ENCODE results near the gene ZNF865. TPM values are rescaled to one million over a fixed set of nuclear protein-coding genes. Genes with fewer than 3 reads are reported as not detected.
A peak's percentile ranks its signal among the peaks of the same experiment; 100 is the strongest.

ZNF865 gene
- total RNA-seq, 3 donors from 2014 or later (not counting 1 experiment from before 2014, with no cell fraction given), result 18.5 to 22.1 (median 20.9) TPM

- Mint-ChIP-seq H3K27me3 (ENCODE audit: low read depth in 2 of 2) (peaks cover 4 to 8% of the 10 kb centered on the region in 2 donors), H3K27ac (peak overlapping the region; percentile 43 to 82), H3K36me3 (no peaks in the 10 kb centered on the region), H3K4me1 (peaks cover 19 to 21% of the 10 kb centered on the region in 2 donors), H3K4me3 (peak overlapping the region; percentile 83), H3K9me3 (no peaks in the 10 kb centered on the region)
- Histone ChIP-seq H3K36me3 (ENCODE audit: control insufficient read depth, insufficient read depth, low read length) (no peaks in the 10 kb centered on the region), H3K4me1 (ENCODE audit: control insufficient read depth, insufficient read depth, low read length) (peaks cover 20% of the 10 kb centered on the region), H3K27me3 (ENCODE audit: control insufficient read depth, insufficient read depth, low read length) (no peaks in the 10 kb centered on the region), H3K27ac (ENCODE audit: low read length) (peak overlapping the region; percentile 78), H3K4me3 (ENCODE audit: low read length) (peak overlapping the region; percentile 68), H3K9me3 (ENCODE audit: control insufficient read depth, insufficient read depth, low read length) (no peaks in the 10 kb centered on the region)
- intact Hi-C loops (cut with micrococcal nuclease), result loop anchor here (2.0 kb wide), 1 partner anchor 63 kb away; the partner anchor contains the start of gene ZNF581
- no peak for TF ChIP-seq CTCF (IDR thresholded peaks at IDR 0.05)
- 19% methylated on average over 20 of the region's 20 CpGs for WGBS (ENCODE audit: insufficient coverage)
- ATAC-seq, result peak in 2 of 3 donors; percentile 45 to 54
- peak in 1 of 2 donors; percentile 43 for DNase-seq
Observed at GRCh38 chr19:55579766-55580621, 25.5 kb upstream of the ZNF865 start.

- H3K36me3 Mint-ChIP-seq, result no peaks in the 10 kb centered on the region
- H3K9me3 ChIP-seq (ENCODE audit: control insufficient read depth, insufficient read depth, low read length), result no peaks in the 10 kb centered on the region
- peak within 1 kb of the TSS; percentile 83 for H3K4me3 Mint-ChIP-seq
- intact Hi-C loops (cut with micrococcal nuclease), result loop anchor here (2.0 kb wide), 1 partner anchor 62 kb away; the partner anchor contains the start of gene ZNF581
- peaks cover 20% of the 10 kb centered on the region for H3K4me1 ChIP-seq (ENCODE audit: control insufficient read depth, insufficient read depth, low read length)
- peaks cover 25 to 27% of the 10 kb centered on the region in 2 donors for H3K4me1 Mint-ChIP-seq
- peak within 1 kb of the TSS; percentile 43 to 82 for H3K27ac Mint-ChIP-seq
- peak within 1 kb of the TSS; percentile 78 for H3K27ac ChIP-seq (ENCODE audit: low read length)
- peak within 1 kb of the TSS; percentile 68 for H3K4me3 ChIP-seq (ENCODE audit: low read length)
- under 1% methylated on average over 16 of the region's 24 CpGs for WGBS (ENCODE audit: insufficient coverage)
- DNase-seq (peak; percentile 71 to 85), ATAC-seq (peak; percentile 78 to 84 (median 79))
- no peaks in the 10 kb centered on the region for H3K27me3 ChIP-seq (ENCODE audit: control insufficient read depth, insufficient read depth, low read length)
- no peak for TF ChIP-seq CTCF (IDR thresholded peaks at IDR 0.05)
- no peaks in the 10 kb centered on the region for H3K9me3 Mint-ChIP-seq
- no peaks in the 10 kb centered on the region for H3K36me3 ChIP-seq (ENCODE audit: control insufficient read depth, insufficient read depth, low read length)
- H3K27me3 Mint-ChIP-seq (ENCODE audit: low read depth in 2 of 2), result peaks cover 9 to 15% of the 10 kb centered on the region in 2 donors
Observed at GRCh38 chr19:55580628-55581144, 24.8 kb upstream of the ZNF865 start, which contains the start of gene ZNF579. Gene ZNF579 (minus strand): TSS chr19:55580848. CDS start chr19:55579639, 1,209 bp downstream.

- ATAC-seq, result no peak
- TF ChIP-seq CTCF (IDR thresholded peaks at IDR 0.05), result no peak
- DNase-seq, result peak in 1 of 2 donors; percentile 49
- Mint-ChIP-seq H3K27me3 (ENCODE audit: low read depth in 2 of 2) (peaks cover 14 to 15% of the 10 kb centered on the region in 2 donors), H3K9me3 (no peaks in the 10 kb centered on the region), H3K36me3 (no peaks in the 10 kb centered on the region), H3K4me3 (peak overlapping the region; percentile 83), H3K27ac (peak overlapping the region; percentile 36 to 82), H3K4me1 (peaks cover 25 to 33% of the 10 kb centered on the region in 2 donors)
- intact Hi-C loops (cut with micrococcal nuclease), result loop anchor here (2.0 kb wide), 1 partner anchor 62 kb away; the partner anchor contains the start of gene ZNF581
- H3K4me1 ChIP-seq (ENCODE audit: control insufficient read depth, insufficient read depth, low read length), result peaks cover 25% of the 10 kb centered on the region
- H3K27me3 ChIP-seq (ENCODE audit: control insufficient read depth, insufficient read depth, low read length), result no peaks in the 10 kb centered on the region
- H3K36me3 ChIP-seq (ENCODE audit: control insufficient read depth, insufficient read depth, low read length), result no peaks in the 10 kb centered on the region
- 50% methylated on average over 12 of the region's 12 CpGs for WGBS (ENCODE audit: insufficient coverage)
- H3K9me3 ChIP-seq (ENCODE audit: control insufficient read depth, insufficient read depth, low read length), result no peaks in the 10 kb centered on the region
- H3K27ac ChIP-seq (ENCODE audit: low read length), result peak overlapping the region; percentile 78
- H3K4me3 ChIP-seq (ENCODE audit: low read length), result peak overlapping the region; percentile 68
Observed at GRCh38 chr19:55581145-55581822, 24.2 kb upstream of the ZNF865 start.

Measured in natural killer cell (primary cell).